ENCODE results near the gene ITGAE.
"Not testable (repeated sequence)": the region's sequence is repeated elsewhere in the genome, so short reads cannot be mapped to it uniquely, and the experiment has no call there.

The ITGAE gene

DNA sequence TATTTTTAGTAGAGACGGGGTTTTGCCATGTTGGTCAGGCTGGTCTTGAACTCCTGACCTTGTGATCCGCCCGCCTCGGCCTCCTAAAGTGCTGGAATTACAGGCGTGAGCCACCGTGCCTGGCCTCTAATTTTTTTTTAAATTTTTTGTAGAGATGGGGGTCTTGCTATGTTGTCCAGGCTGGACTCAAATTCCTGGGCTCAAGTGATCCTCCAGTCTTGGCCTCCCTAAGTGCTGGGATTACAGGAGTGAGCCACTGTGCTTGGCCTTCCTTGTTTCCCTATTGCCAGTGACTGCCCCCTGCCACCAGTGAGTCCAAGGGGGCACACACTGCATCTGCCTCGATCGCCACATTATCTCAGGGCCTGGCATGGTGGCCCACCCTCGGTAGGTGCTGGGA lies 6.8 kb downstream of the ITGAE start:
- DNase-seq: not testable (repeated sequence)

DNA sequence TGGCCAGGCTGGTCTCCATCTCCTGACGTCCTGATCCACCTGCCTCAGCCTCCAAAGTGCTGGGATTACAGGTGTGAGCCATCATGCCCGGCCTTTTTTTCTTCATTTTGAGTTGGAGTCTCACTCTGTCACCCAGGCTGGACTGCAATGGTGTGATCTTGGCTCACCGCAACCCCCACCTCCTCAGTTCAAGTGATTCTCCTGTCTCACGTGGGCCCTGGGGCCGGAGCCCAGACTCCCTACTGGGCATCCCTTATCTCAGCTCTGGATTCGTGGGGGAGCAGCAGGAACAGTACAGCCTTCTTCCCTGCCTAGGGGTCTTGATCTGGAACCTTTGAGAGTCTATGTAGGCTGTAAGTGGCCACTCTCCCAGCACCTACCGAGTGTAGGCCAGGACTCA lies 7.7 kb downstream of the ITGAE start:
- not testable (repeated sequence) for DNase-seq

- DNase-seq: no peak
Measured at GRCh38 chr17:3792481-3792880, 8.5 kb downstream of the ITGAE start.

GRCh38 chr17:3788200-3788599 lies 12.8 kb downstream of the ITGAE start:
- peak; percentile 4 for DNase-seq

DNA sequence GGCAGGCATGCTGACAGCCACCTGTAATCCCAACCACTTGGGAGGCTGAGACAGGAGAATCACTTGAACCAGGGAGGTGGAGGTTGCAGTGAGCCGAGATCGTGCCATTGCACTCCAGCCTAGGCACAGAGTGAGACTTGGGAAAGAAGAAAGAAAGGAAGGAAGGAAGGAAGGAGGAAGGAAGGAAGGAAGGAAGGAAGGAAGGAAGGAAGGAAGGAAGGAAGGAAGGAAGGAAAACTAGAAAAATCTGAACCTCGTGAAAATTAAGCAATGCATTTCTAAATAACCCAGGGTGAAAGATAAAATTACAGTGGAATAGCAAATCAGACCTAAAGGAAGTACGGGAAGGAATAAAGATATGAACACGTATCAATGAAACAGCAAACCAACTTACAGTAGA lies 15.7 kb downstream of the ITGAE start:
- not testable (repeated sequence) for DNase-seq

DNA sequence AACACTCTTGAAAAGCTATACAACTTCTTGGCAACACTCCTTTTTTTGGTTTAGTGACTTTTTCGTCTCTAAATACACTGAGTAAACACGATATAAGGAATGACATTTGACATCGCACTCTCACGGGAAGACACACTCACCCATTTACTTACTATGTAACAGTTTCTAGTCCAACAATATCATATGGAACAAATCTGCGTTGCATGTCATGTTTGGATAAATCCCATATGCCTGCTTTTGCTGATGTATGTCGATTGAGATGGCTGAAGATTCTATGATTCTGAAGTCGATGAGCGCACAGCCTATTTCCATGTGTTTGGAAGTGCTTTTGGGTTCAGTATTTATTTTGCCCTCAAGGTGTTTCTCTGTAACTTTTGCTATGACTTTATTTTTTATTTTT lies 18.2 kb downstream of the ITGAE start:
- DNase-seq: no peak

GRCh38 chr17:3780986-3781385 lies 20.0 kb downstream of the ITGAE start:
- DNase-seq: no peak

DNA sequence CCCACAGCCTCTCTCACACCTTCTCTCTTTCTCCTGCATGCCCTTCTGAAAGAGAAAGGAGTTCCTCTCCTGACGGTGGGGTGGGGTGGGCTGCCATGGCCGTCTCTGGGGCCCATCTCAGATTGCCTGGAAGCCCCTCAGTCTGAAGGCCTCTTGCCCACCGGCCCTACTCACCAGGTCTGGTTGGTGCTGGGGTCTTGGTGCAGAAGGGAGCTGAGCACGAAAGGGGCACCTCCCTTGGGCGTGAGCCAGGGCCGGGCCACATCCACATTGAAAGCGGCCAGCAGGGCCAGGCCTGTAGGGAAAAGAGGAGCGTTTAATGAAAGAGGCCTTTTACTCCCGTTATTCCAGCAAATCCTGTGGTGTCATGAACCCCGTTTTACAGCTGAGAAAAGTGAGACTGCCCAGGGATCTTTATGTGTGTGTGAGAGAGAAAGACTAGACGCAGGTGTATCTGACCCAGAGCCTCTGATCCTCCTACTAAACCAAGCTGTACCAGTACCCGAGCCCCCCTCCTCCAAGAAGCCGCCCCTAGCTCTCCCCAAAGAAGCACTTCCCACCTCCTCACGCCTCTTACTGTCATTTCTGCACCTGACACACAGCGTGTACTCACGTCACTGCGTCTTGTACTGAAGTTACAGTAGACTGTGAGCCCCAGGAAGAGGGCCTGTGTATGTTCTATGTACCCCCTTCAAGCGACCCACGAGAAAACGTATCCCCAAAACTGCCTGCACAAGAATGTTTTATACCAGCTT lies 23.4 kb downstream of the ITGAE start:
- DNase-seq: no peak

DNA sequence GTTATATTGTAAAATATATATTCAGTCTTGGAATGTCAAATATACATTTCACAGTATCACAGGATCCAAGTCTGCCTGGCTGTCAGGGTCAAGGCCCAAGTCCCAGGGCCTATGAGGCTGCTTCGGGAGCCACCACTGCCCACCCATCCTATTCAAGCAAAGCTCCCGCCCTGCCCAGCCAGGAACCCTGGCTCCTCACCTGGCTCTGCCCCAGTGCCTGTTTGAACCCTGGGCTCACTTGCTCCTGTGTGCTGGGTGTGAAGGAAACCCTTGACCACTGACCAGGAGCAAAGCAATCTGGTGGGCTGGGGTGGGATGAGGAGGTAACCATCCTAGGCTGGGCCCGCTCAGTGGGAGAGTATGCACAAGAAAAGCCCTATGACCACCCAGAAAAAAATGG lies 27.0 kb downstream of the ITGAE start:
- no peak for DNase-seq

- DNase-seq: peak; percentile 73
Measured at GRCh38 chr17:3773511-3773910, 27.5 kb downstream of the ITGAE start.

DNA sequence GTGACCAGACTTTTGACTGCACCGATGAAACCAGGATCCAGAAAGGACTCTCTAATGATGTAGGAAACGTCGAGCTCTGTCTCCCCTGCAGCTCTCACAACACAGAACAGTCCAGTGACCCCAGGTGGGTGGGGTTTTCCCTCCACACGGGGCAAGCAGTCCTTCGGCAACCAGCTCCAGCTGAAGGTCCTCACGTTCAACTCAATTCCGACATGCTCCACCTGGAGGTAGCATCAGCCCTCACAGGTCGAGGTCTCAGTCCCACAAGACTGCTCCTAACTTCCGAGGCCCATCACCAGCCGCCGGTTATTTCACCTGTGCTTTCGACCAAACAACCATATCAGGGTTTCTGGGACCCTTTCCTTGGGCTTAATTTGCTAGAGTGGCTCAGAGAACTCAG lies 28.2 kb downstream of the ITGAE start:
- DNase-seq: no peak

- DNase-seq: no peak
Measured at GRCh38 chr17:3771140-3771539, 29.8 kb downstream of the ITGAE start.

- no peak for DNase-seq
Measured at GRCh38 chr17:3770466-3770865, 30.5 kb downstream of the ITGAE start.

GRCh38 chr17:3768769-3769168 lies 32.2 kb downstream of the ITGAE start:
- DNase-seq: no peak

DNA sequence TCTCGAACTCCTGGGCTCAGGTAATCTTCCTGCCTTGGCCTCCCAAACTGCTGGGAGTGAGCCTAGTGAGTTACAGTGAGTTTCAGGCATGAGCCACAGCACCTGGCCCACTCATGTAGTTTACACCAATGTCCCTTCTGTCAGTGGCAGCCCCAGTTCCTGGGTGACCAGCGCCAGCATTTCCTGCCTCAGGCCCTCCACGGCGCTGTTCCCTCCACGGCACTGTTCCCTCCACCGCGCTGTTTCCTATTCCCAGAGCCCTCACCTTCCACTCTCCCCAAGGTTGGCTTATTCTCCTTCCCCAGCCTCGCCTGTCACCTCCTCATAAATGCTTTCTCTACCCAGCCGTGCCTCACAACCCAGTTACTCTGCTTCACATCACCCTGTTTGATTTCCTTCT lies 32.6 kb downstream of the ITGAE start:
- no peak for DNase-seq

DNA sequence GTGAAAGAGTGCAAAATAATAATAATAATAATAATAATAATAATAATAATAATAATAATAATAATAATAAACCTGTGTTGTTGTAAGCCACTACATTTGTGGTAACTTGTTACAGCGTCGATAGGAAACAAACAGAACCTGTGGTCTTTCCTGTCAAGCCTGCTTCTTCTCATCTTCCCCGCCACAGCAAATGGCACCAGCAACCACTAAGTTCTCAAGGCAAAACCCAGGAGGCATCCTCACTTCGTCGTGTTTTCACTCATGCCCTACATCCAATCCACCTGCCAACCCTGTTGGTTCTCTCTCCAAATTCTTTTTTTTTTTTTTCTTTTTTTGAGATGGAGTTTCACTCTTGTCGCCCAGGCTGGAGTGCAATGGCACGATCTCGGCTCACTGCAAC lies 34.2 kb downstream of the ITGAE start:
- DNase-seq: no peak

- no peak for DNase-seq
Measured at GRCh38 chr17:3765981-3766380, 35.0 kb downstream of the ITGAE start.

GRCh38 chr17:3763777-3764170 lies 37.2 kb downstream of the ITGAE start:
- DNase-seq: no peak

DNA sequence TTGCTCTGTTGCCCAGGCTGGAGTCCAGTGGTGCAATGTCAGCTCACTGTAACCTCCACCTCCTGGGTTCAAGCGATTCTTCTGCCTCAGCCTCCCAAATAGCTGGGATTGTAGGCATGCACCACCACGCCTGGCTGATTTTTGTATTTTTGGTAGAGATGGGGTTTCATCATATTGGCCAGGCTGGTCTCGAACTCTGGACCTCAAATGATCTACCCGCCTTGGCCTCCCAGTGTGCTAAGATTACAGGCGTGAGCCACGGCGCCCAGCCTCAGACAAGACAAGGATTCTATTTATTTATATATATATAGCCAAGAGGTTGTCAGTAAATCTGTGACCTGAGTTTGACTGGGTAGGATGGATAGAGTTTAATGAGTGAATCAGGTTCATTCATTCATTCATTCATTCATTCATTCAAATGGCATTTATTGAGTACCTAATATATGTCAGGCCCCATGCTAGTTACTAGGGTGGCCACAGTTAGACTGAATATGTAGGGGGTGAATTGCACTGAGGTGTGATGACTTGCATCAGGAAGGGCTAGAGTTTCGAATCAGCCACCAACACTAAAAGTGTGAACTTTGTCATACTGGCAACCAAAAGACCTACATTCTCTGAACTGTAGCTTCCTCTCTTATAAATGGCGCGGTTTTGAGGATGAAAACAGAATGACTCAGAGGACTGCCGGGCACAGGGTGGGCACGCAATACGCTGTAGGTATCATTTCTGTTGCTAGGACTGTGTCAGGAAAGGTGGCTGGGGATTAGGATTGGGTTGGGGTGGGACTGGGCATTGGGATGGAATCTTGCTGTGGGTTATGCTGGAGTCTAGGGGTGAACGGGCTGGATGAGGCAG lies 37.8 kb downstream of the ITGAE start:
- DNase-seq: no peak

DNA sequence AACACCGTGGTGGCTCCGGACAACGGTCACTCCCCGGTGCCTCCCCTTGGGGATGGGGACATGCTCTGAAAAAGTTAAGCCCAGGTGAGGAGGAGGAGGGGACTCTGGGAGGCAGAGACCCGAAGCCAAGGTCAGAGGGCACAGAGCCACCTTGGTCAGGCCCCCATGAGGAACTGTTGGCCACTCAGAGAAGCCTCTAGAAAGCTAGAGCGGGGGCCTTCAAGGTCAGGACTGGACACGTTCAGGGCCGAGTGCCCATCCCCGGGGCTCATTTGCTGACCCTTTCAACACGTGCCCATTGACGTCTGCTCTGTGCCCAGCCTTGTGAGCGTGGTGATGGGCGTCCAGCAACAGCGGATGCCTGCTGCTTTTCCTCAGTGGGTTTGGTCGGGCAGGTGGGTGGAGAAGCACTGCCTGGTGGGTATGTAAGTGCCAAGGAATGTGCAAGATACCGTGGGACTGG lies 39.0 kb downstream of the ITGAE start:
- DNase-seq: no peak

DNA sequence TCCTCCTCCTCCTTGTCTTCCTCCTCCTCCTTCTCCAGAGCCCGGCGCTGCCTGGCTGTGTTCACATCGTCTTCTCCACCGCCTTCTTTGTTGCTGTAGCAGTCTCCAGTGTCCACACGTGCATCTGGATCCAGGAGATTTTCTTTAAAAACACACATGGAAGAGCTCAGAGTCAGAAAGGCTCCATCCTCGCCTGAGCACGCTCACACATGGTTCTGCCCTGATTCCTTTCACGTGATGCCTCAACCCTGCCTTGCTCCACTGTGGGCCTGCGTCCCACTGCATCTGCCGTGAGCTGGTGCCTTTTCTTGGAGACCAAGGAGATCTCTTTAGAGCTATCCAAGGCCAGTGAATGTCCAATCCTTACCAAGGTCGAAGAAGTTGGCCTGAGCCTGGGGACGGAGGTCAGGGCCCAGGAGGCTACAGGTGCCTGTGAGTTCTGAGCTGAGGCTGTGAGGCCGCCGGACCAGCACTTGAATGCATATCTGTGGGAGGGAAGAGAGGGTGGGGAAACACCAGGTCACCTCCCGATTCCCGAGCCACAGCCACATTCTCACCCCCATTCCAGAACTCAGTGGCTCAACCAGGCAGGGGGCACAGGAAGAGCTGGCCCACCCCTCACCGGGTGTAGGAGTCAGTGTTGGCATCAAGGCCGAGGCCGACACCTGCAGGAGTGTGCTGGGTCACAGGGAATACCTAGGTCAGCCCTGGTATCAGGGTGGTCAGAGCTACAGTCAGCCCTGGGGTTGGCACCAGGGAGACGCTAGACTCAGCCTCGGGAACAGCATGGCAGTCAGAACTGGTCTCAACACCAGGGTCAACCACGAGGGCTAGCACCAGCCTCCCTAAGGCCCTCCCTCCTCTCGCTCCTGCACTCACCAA lies 39.7 kb downstream of the ITGAE start:
- DNase-seq: no peak

- DNase-seq: no peak
Measured at GRCh38 chr17:3759597-3760216, 41.3 kb downstream of the ITGAE start.
